ENCODE data around the gene BCO1.

GRCh38 chr16:81279392-81279791 is 40.9 kb downstream of the BCO1 start:
- TF ChIP-seq TAF1 (conservative IDR thresholded peaks at IDR 0.05) (no peak), YY1 (IDR thresholded peaks at IDR 0.05) (no peak), HNF4A (conservative IDR thresholded peaks at IDR 0.05) (no peak), RAD21 (IDR thresholded peaks at IDR 0.05) (no peak), EGR1 (IDR thresholded peaks at IDR 0.05; ENCODE audit: low read depth in 2 of 2) (no peak)
- TF ChIP-seq, protein P1, sequence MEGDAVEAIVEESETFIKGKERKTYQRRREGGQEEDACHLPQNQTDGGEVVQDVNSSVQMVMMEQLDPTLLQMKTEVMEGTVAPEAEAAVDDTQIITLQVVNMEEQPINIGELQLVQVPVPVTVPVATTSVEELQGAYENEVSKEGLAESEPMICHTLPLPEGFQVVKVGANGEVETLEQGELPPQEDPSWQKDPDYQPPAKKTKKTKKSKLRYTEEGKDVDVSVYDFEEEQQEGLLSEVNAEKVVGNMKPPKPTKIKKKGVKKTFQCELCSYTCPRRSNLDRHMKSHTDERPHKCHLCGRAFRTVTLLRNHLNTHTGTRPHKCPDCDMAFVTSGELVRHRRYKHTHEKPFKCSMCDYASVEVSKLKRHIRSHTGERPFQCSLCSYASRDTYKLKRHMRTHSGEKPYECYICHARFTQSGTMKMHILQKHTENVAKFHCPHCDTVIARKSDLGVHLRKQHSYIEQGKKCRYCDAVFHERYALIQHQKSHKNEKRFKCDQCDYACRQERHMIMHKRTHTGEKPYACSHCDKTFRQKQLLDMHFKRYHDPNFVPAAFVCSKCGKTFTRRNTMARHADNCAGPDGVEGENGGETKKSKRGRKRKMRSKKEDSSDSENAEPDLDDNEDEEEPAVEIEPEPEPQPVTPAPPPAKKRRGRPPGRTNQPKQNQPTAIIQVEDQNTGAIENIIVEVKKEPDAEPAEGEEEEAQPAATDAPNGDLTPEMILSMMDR (IDR thresholded peaks at IDR 0.05; ENCODE audit: low read depth, low read length, missing input control), result no peak
- TF ChIP-seq, protein P2, sequence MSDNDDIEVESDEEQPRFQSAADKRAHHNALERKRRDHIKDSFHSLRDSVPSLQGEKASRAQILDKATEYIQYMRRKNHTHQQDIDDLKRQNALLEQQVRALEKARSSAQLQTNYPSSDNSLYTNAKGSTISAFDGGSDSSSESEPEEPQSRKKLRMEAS (IDR thresholded peaks at IDR 0.05), result no peak

Measured in liver (tissue), 3 donors.